Endothelial cell of umbilical vein (primary cell): Measurements from ENCODE around the gene MEA1. TPM values are rescaled to one million over a fixed set of nuclear protein-coding genes. Genes with fewer than 3 reads are reported as not detected.

Source experiments
- BruUV-seq: library from RNA; stranded (reverse); fragments of 400-500 nt; replicated peaks from 2 replicates; lab custom pipeline; 2021; lab: Mats Ljungman, UMichigan
- CTCF ChIA-PET: fragments of 300-600, 350-600 bp; sonication (Branson Sonifier 250); formaldehyde crosslinking; loops from one replicate; lab custom pipeline; 2021; ENCODE audit warnings: antibody characterized with exemption, inconsistent platforms; lab: Charles Lee
- POLR2A ChIA-PET: fragments of 300-600, 350-600 bp; sonication (Branson Sonifier 250); formaldehyde crosslinking; loops from one replicate; lab custom pipeline; 2021; ENCODE audit warnings: antibody characterized with exemption, inconsistent platforms; lab: Charles Lee
- DNase-seq: peaks from one replicate; pipeline ENCODE4 v3.0.0-alpha.2; 2011; ENCODE audit warnings: low read depth, low spot score
- FAIRE-seq: peaks from 2 replicates; lab custom pipeline; 2011; peaks lifted over from hg19 to GRCh38; lab: Jason Lieb, UNC
- H2AFZ ChIP-seq: 2 replicates; pipeline ENCODE4 v1.6.0; 2012; ENCODE audit warnings: low read depth, low read length, control low read depth, inconsistent platforms
- H3K27ac ChIP-seq: 2 replicates; pipeline ENCODE4 v1.5.1; 2011; ENCODE audit warnings: low read depth, mild to moderate bottlenecking, control low read depth, low read length, moderate library complexity; ENCODE audit not compliant: insufficient read depth
- H3K27me3 ChIP-seq, 2 experiments: 2 replicates each; pipeline versions ENCODE4 v1.6.0 to v1.6.1; 2011; ENCODE audit warnings: low read length in 2 of 2, mixed read lengths in 1 of 2; ENCODE audit not compliant: control insufficient read depth in 2 of 2, insufficient read depth in 2 of 2
- H3K36me3 ChIP-seq, 2 experiments: 2 replicates in 1 of 2; 3 replicates in 1 of 2; pipeline ENCODE4 v1.5.1; 2011; ENCODE audit warnings: low read length in 2 of 2, mild to moderate bottlenecking in 1 of 2, moderate library complexity in 1 of 2; ENCODE audit not compliant: control insufficient read depth in 2 of 2, insufficient read depth in 2 of 2; ENCODE audit errors: extremely low read depth in 1 of 2
- H3K4me1 ChIP-seq: 3 replicates; pipeline ENCODE4 v1.5.1; 2011; ENCODE audit warnings: mild to moderate bottlenecking, low read length; ENCODE audit not compliant: control insufficient read depth, insufficient read depth; ENCODE audit errors: extremely low read depth
- H3K4me2 ChIP-seq: 2 replicates; pipeline ENCODE4 v1.6.1; 2011; ENCODE audit warnings: low read length, control low read depth, mixed read lengths; ENCODE audit not compliant: insufficient read depth
- H3K4me3 ChIP-seq, 3 experiments: fragments of 200-600 bp in 1 of 3; sonication (generic), shearing (Covaris generic) in 1 of 3; replicated peaks in 1 of 3; 2 replicates each; pipeline ENCODE4 v1.5.1; 2011 to 2016; ENCODE audit warnings: control low read depth in 3 of 3, low read length in 3 of 3, mild to moderate bottlenecking in 2 of 3, inconsistent platforms in 1 of 3, low read depth in 1 of 3, moderate library complexity in 1 of 3; ENCODE audit not compliant: insufficient read depth in 1 of 3
- H3K79me2 ChIP-seq: 2 replicates; pipeline ENCODE4 v1.6.0; 2012; ENCODE audit warnings: low read length, inconsistent platforms; ENCODE audit not compliant: control insufficient read depth, insufficient read depth
- H3K9ac ChIP-seq: replicated peaks from 2 replicates; pipeline ENCODE3; 2011; ENCODE audit warnings: low read length, control low read depth; ENCODE audit not compliant: insufficient read depth; ENCODE audit errors: extremely low read depth
- H3K9me1 ChIP-seq: replicated peaks from 3 replicates; pipeline ENCODE4 v1.6.0; 2011; ENCODE audit warnings: mild to moderate bottlenecking, low read length; ENCODE audit not compliant: control insufficient read depth, insufficient read depth; ENCODE audit errors: extremely low read depth
- H3K9me3 ChIP-seq: replicated peaks from 2 replicates; pipeline ENCODE4 v1.5.1; 2012; ENCODE audit warnings: low read length, inconsistent platforms; ENCODE audit not compliant: control insufficient read depth, insufficient read depth
- H4K20me1 ChIP-seq: replicated peaks from 2 replicates; pipeline ENCODE3; 2011; ENCODE audit warnings: mild to moderate bottlenecking, low read length; ENCODE audit not compliant: control insufficient read depth, insufficient read depth; ENCODE audit errors: extremely low read depth
- FOS ChIP-seq: IDR thresholded peaks from 2 replicates; pipeline ENCODE4 v1.6.1; 2011; ENCODE audit warnings: mild to moderate bottlenecking, low read length, moderate library complexity, borderline replicate concordance; ENCODE audit not compliant: insufficient read depth
- GATA2 ChIP-seq: IDR thresholded peaks from 2 replicates; pipeline ENCODE4 v1.7.0; 2011; ENCODE audit warnings: low read depth, mild to moderate bottlenecking, moderate library complexity, mixed read lengths, low read length; ENCODE audit not compliant: insufficient read length, insufficient read depth
- POLR2AphosphoS5 ChIP-seq: IDR thresholded peaks from 2 replicates; pipeline ENCODE4 v1.6.1; 2012; ENCODE audit warnings: low read depth, mild to moderate bottlenecking, control low read depth, low read length, moderate library complexity; ENCODE audit not compliant: insufficient read depth
- dilution Hi-C: fragments of 300-500 bp; cut with MboI; formaldehyde crosslinking; loops from one replicate; pipeline ENCODE4 v1.15.0; 2019; ENCODE audit warnings: low sequenced_read_pairs; ENCODE audit not compliant: extremely low pct_ligation_motif_present
- intact Hi-C: fragments of 100-400 bp; cut with micrococcal nuclease; formaldehyde crosslinking; loops from one replicate; pipeline ENCODE4 v1.10.0; 2022
- polyA plus RNA-seq, 4 experiments: library from polyadenylated mRNA; depleted of rRNA in 3 of 4; stranded (reverse) in 3 of 4; unstranded in 1 of 4; fragments of >200 nt; gene quantifications; 2 replicates each; pipeline versions ENCODE4 v1.2.1 to v1.2.3, GENCODE V29; 2011 to 2012; ENCODE audit warnings: missing spikeins in 1 of 4
- total RNA-seq: library from RNA; stranded (reverse); gene quantifications from 2 replicates; pipeline ENCODE4 v1.2.3, GENCODE V29; 2021
- TF ChIP-seq, protein P1 (sequence below): IDR thresholded peaks from 2 replicates; pipeline ENCODE4 v1.6.1; 2011; ENCODE audit not compliant: insufficient read depth, insufficient read length
- TF ChIP-seq, protein P2 (sequence below), 2 donors: IDR thresholded peaks; 1 replicate in 1 of 2; 2 replicates in 1 of 2; pipeline ENCODE4 v1.5.1; 2011; ENCODE audit warnings: low read length in 2 of 2, mild to moderate bottlenecking in 2 of 2, moderate library complexity in 2 of 2, control low read depth in 1 of 2, inconsistent platforms in 1 of 2, low read depth in 1 of 2; ENCODE audit not compliant: insufficient read depth in 1 of 2; ENCODE audit errors: extremely low read depth in 1 of 2

MEA1 gene
- total and polyA plus RNA-seq, 2 donors (not counting 3 experiments of a cell fraction or from before 2014, with no cell fraction given), result 62.5 to 69.5 TPM

- no peak for DNase-seq
- H3K4me1 ChIP-seq, result no peaks in the 10 kb centered on the region
- H3K9me3 ChIP-seq, result no peaks in the 10 kb centered on the region
- H3K9me1 ChIP-seq, result no peaks in the 10 kb centered on the region
- ChIA-PET POLR2A (no interaction called here), CTCF (interaction anchor here (2.9 kb wide), 1 partner anchor 110 kb away, joined by 8 read pairs; no protein-coding TSS in a partner anchor)
- H3K27me3 ChIP-seq, result no peaks in the 10 kb centered on the region
- FAIRE-seq, result no peak
- H3K27ac ChIP-seq, result no peak overlapping the region
- intact Hi-C loops, result no loop called here
- H3K9ac ChIP-seq, result no peak overlapping the region
- TF ChIP-seq, protein P1, sequence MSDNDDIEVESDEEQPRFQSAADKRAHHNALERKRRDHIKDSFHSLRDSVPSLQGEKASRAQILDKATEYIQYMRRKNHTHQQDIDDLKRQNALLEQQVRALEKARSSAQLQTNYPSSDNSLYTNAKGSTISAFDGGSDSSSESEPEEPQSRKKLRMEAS, result no peak
- TF ChIP-seq, protein P2, sequence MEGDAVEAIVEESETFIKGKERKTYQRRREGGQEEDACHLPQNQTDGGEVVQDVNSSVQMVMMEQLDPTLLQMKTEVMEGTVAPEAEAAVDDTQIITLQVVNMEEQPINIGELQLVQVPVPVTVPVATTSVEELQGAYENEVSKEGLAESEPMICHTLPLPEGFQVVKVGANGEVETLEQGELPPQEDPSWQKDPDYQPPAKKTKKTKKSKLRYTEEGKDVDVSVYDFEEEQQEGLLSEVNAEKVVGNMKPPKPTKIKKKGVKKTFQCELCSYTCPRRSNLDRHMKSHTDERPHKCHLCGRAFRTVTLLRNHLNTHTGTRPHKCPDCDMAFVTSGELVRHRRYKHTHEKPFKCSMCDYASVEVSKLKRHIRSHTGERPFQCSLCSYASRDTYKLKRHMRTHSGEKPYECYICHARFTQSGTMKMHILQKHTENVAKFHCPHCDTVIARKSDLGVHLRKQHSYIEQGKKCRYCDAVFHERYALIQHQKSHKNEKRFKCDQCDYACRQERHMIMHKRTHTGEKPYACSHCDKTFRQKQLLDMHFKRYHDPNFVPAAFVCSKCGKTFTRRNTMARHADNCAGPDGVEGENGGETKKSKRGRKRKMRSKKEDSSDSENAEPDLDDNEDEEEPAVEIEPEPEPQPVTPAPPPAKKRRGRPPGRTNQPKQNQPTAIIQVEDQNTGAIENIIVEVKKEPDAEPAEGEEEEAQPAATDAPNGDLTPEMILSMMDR (IDR thresholded peaks at IDR 0.05; ENCODE audit: extremely low read depth in 1 of 2, insufficient read depth in 1 of 2, low read depth in 1 of 2, low read length in 2 of 2), result no peak
- TF ChIP-seq GATA2 (no peak), POLR2AphosphoS5 (no peak), FOS (no peak)
- no TSS peak for BruUV-seq
- H3K4me3 ChIP-seq, result no peak overlapping the region
- no peaks in the 10 kb centered on the region for H4K20me1 ChIP-seq
- no peak overlapping the region for H2AFZ ChIP-seq
- dilution Hi-C loops, result no loop called here
- no peaks in the 10 kb centered on the region for H3K79me2 ChIP-seq
- no peak overlapping the region for H3K4me2 ChIP-seq
- peaks cover 6 to 38% of the 10 kb centered on the region in 2 experiments for H3K36me3 ChIP-seq
Observed at GRCh38 chr6:43034190-43034525, 20.4 kb upstream of the MEA1 start.
